Testis (tissue), 2 donors: Measurements from ENCODE around the gene LRG1.
"Not testable (repeated sequence)": the region's sequence is repeated elsewhere in the genome, so short reads cannot be mapped to it uniquely, and the experiment has no call there.

Experiments
- CTCF ChIP-seq, 3 experiments: fragments of 450-650 bp in 2 of 3; fragments of 200-600 bp in 1 of 3; sonication (generic) in 1 of 3; IDR thresholded peaks; one replicate each; pipeline ENCODE4 v1.5.1; 2016 to 2019; ENCODE audit warnings: antibody characterized with exemption in 3 of 3, mild to moderate bottlenecking in 2 of 3, moderate library complexity in 1 of 3
- POLR2A ChIP-seq: fragments of 450-650 bp; IDR thresholded peaks from one replicate; pipeline ENCODE4 v1.6.1; 2017; ENCODE audit warnings: antibody characterized with exemption, mild to moderate bottlenecking, moderate library complexity

GRCh38 chr19:4562085-4562484, 22.2 kb upstream of the LRG1 start:
- TF ChIP-seq CTCF (IDR thresholded peaks at IDR 0.05); POLR2A: not testable (repeated sequence)
